RWPE1 (cell line): ENCODE results near the gene ELOA2.

Source experiments
- CTCF ChIA-PET: fragments of 350-600 bp; sonication (Branson Sonifier 250); formaldehyde crosslinking; extraction: SDS; loops from one replicate; lab custom pipeline; 2021; lab: Yijun Ruan, JAX
- POLR2A ChIA-PET: fragments of 400-600 bp; formaldehyde crosslinking; extraction: SDS; loops from one replicate; lab custom pipeline; 2020; ENCODE audit warnings: antibody characterized with exemption; ENCODE audit not compliant: low non-redundant PET; lab: Yijun Ruan, JAX
- DNase-seq: peaks from one replicate; pipeline ENCODE4 v3.0.0; 2012; ENCODE audit warnings: low spot score
- H3K27ac ChIP-seq: fragments of 450-650 bp; 2 replicates; pipeline ENCODE4 v1.5.1; 2017
- TF ChIP-seq, protein P1 (sequence below): fragments of 450-650 bp; conservative IDR thresholded peaks from 2 replicates; pipeline ENCODE4 v1.5.1; 2017; ENCODE audit warnings: low read depth, mild to moderate bottlenecking

ELOA2 gene

DNA sequence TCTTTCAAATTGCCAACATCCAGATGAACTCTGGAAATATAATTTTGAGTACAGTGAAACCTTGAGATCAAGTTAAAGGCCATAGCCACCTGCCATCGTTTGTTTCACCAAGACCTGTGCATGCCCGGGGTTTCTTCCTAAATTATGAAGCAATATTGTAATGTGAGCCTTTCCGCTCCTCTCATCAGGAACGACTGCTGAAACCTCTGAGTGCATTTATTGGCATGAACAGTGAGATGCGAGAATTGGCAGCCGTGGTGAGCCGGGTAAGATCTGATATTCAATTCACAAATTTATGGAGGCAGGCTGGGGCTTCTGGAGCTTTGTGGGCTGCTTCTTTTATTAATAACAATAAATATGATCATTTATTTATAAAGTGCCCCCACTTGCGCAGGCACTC lies 27.7 kb upstream of the ELOA2 start:
- ChIA-PET POLR2A (no interaction called here), CTCF (no interaction called here)
- TF ChIP-seq, protein P1, sequence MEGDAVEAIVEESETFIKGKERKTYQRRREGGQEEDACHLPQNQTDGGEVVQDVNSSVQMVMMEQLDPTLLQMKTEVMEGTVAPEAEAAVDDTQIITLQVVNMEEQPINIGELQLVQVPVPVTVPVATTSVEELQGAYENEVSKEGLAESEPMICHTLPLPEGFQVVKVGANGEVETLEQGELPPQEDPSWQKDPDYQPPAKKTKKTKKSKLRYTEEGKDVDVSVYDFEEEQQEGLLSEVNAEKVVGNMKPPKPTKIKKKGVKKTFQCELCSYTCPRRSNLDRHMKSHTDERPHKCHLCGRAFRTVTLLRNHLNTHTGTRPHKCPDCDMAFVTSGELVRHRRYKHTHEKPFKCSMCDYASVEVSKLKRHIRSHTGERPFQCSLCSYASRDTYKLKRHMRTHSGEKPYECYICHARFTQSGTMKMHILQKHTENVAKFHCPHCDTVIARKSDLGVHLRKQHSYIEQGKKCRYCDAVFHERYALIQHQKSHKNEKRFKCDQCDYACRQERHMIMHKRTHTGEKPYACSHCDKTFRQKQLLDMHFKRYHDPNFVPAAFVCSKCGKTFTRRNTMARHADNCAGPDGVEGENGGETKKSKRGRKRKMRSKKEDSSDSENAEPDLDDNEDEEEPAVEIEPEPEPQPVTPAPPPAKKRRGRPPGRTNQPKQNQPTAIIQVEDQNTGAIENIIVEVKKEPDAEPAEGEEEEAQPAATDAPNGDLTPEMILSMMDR = no peak
- DNase-seq = no peak
- no peak overlapping the region for H3K27ac ChIP-seq

DNA sequence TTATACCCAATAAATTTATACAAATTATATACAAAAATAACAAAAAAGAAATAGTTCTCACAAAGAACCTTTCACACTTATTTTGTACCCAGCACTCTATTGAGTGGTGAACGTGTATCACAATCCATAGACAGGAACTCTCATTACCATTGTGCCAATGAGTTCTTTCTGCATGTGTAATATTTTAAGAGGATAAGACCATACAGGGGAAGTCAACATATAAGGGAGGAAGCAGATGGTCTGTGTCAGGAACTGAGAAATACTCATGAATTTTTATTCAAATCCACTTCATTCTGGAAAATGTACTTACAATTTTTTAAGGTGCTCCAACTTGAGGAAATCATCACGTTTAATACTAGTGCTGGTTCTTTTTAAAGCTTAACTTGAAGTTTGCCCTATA lies 27.1 kb upstream of the ELOA2 start:
- TF ChIP-seq, protein P1 = no peak
- H3K27ac ChIP-seq = no peak overlapping the region
- ChIA-PET POLR2A (no interaction called here), CTCF (no interaction called here)
- DNase-seq = no peak

DNA sequence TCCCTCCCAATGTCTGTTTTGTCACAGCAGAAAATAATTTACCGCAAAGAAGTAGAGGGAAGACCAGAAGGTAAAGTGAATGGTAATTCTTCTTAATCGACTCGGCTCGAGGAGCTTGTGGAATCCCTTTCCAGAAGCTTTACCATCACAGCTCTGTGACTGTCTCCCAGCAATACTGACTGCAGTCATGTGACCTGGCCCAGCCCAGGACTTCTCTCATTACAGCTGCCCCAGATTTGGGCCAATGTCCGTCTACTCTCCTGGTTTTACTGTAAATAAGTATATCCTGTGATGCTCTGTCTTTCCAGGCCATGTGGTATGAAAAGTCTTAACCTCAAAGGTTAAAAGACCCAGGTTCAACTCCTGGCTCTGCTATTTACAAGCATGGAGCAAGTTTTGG lies 18.9 kb upstream of the ELOA2 start:
- no peak for DNase-seq
- TF ChIP-seq, protein P1 = no peak
- POLR2A ChIA-PET = no interaction called here
- CTCF ChIA-PET = interaction anchor here (0.7 kb wide), 1 partner anchor 163 kb away, joined by 3 read pairs; no protein-coding TSS in a partner anchor
- H3K27ac ChIP-seq = no peak overlapping the region

DNA sequence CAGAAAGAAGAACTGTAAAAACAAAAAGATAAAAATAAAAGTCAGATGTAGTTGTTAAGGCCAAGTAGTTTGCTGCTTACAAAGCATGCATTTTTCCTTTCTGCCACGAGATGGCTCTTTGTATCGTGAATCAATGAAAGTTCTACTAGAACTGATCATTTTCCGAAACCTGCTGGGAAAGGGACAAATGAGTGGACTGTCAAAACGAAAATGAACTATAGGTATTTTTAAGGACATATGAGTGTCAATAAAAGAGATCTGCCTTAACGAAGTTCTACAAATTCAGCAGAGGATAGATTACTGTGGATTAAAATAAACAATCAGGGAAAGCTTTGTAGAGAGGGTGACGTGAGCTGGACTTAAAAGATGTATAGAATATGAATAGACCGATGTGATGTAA lies 15.0 kb upstream of the ELOA2 start:
- peak; percentile 11 for DNase-seq
- POLR2A ChIA-PET = no interaction called here
- no peak overlapping the region for H3K27ac ChIP-seq
- TF ChIP-seq, protein P1 = peak; percentile 79
- CTCF ChIA-PET = interaction anchor here (0.6 to 0.8 kb wide), 5 partner anchors 152 to 1613 kb away, joined by 3 to 4 read pairs (median 3); no protein-coding TSS in a partner anchor

DNA sequence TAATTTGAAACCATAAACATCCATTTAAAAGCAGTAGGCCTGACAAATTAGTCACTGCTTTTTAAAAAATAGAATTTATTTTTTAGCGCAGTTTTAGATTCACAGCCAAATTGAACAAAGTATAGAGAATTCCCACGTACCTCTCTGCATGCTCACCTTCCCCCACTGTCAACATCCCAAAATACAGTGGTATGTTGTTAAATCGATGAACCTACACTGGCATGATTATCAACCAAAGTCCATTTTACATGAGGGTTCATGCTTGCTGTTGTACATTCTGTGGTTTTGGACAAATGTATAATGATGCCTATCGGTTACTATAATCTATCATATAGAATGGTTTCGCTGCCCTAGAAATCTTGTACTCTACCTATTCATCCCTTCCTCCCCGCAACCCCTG lies 5.6 kb upstream of the ELOA2 start:
- TF ChIP-seq, protein P1 = no peak
- ChIA-PET CTCF (no interaction called here), POLR2A (no interaction called here)
- no peak for DNase-seq
- no peak overlapping the region for H3K27ac ChIP-seq

DNA sequence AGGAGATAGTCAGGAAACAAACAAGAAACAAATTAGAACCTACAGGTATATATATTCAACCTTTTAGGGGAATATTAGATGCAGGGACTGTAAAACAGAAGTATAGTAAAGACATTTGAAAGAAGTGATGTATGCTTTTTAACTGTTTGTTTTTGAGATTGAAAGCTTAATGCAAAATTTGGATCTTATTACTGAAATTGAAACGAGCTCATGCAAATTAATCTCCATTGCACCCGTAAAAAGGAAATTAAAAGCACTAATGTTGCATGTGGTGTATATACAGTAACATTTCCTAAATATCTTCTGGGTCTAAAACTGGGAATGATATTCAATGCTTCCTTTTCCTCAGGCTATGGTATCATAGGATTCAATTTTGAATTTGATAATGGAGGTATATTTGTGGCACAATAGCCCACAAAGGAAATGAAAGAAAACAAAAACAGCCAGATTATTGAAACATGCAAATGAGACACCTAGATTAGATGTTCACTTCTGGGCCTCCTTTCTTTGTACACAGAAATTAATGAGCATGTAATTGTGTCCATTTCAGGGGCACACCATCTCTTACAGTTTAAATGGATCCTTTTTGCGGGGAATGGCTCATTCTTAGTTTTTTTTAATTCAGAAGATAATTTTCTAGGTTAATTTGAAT lies 1.6 kb upstream of the ELOA2 start:
- TF ChIP-seq, protein P1 = no peak
- POLR2A ChIA-PET = no interaction called here
- no peak overlapping the region for H3K27ac ChIP-seq
- CTCF ChIA-PET = interaction anchor here (0.7 kb wide), 1 partner anchor 33 kb away, joined by 3 read pairs; no protein-coding TSS in a partner anchor
- no peak for DNase-seq
